KBM-7 (cell line): ENCODE results near the gene TEDC2.
A peak's percentile ranks its signal among the peaks of the same experiment; 100 is the strongest.
"Not testable (repeated sequence)": the region's sequence is repeated elsewhere in the genome, so short reads cannot be mapped to it uniquely, and the experiment has no call there.

Experiments
- DNase-seq: peaks from one replicate; pipeline ENCODE4 v3.0.0-alpha.2; 2015
- in situ Hi-C: fragments of 300-500 bp; cut with MboI; formaldehyde crosslinking; loops from 2 replicates; pipeline ENCODE4 v1.14.3; 2020; ENCODE audit warnings: low sequenced_read_pairs, low pct_unique_long_range_greater_than_20kb, mixed read lengths

The TEDC2 gene

GRCh38 chr16:2436110-2436509, 23.8 kb upstream of the TEDC2 start:
- in situ Hi-C loops, result no loop called here
- DNase-seq, result no peak

DNA sequence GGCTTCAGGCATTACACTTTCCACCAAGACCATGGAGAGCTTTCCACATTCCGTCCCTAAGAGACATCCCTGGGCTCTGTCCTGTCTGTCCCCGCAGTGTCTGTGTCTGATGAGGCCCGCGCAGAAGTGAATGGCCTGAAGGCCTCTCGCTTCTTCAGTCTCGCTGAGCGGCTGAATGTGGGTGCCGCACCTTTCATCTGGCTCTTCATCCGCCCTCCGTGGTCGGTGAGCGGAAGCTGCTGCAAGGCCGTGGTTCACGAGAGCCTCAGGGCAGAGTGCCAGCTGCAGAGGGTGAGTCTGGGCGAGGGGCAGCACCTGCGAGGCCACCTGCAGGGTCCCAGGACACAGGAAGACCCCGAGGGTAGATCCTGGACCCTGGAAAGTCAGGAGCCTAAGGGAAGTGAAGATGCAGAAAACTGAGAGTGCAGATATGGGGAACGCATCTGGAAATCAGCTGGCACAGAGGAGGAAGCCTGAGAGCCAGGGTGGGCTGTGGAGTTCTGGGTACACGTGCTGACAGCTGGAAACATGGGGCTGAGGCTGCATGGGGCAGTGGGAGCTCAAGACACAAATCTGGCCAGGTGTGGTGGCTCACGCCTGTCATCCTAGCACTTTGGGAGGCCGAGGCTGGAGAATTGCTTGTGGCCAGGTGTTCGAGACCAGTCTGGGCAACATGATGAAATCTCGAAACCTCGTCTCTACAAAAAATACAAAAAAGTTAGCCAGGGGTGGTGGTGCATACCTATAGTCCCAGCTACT, 22.7 kb upstream of the TEDC2 start:
- in situ Hi-C loops, result no loop called here
- DNase-seq, result no peak

GRCh38 chr16:2438121-2438520, 21.8 kb upstream of the TEDC2 start:
- in situ Hi-C loops, result no loop called here

GRCh38 chr16:2439598-2439997, 20.3 kb upstream of the TEDC2 start:
- in situ Hi-C loops, result no loop called here
- no peak for DNase-seq

More at GRCh38 chr16:2438121-2438520, 21.8 kb upstream of the TEDC2 start:
- no peak for DNase-seq

GRCh38 chr16:2441143-2441804, 18.6 kb upstream of the TEDC2 start:
- in situ Hi-C loops, result not testable (repeated sequence)
- DNase-seq, result peak; percentile 37

- DNase-seq, result no peak
- in situ Hi-C loops, result no loop called here
These were observed 16.4 kb upstream of the TEDC2 start for GRCh38 chr16:2443555-2443954.

GRCh38 chr16:2447920-2448583, 11.9 kb upstream of the TEDC2 start:
- in situ Hi-C loops, result no loop called here
- no peak for DNase-seq

DNA sequence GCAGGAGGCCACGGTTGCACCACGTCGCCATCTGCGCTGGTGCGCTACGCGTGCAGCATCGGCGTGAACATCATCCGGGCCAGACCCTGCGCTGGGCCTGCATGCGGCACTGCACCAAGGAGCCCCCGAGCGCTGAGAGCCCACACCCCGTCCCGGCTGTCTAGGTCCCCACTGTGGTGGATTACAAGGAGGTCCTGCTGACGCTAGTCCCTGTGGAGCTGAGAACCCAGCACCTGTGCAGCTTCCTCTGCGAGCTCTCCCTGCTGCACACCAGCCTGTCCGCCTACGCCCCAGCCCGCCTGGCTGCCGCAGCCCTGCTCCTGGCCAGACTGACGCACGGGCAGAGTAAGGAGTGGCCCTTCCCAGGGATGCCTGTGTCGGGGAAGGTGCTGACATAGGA, 10.8 kb upstream of the TEDC2 start:
- no peak for DNase-seq
- in situ Hi-C loops, result no loop called here

- DNase-seq, result no peak
- in situ Hi-C loops, result no loop called here
These were observed 9.4 kb upstream of the TEDC2 start for GRCh38 chr16:2450535-2450934.

- in situ Hi-C loops, result no loop called here
- no peak for DNase-seq
These were observed 8.9 kb upstream of the TEDC2 start for GRCh38 chr16:2450975-2451381.

DNA sequence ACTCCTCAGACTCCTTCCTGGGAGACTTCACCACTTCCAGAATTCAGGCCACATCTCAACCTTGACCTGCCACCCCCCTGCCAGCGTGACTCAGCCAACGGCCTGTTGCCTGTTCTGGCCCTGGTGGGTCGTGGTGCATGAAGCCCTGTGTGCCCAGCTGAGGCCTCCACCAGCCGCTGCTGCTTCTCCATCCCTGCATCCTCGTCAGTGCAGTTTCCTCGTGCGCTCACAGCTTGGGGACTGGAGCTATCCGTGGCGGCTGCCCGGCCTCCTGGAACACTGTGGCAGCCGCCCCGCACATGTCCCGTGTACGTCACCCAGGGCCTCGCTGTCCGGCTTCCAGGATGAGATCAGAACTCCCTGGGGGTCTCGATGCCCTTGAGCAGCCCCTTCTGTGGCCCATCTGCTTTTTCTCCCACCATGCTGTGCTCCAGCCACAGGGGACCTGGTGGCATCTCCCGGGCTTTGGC, 8.0 kb upstream of the TEDC2 start:
- in situ Hi-C loops, result no loop called here
- DNase-seq, result no peak

DNA sequence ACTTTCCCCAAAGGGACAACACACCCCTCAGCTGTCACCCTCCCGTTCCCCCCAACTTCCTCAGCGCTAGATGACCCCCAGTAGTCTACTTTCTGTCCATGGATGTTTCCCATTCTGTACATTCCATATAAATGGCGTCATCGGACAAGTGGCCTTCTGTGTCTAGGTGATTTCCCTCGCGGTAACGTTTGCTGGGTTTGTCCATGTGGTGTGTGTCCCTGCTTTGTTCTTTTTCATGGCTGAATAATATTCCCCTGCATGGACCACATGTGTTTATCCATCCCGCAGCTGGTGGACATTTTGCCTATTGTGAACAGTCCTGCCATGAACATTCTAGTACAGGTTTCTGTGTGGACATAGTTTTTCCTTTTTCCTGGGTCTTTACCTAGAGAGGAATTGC, 7.3 kb upstream of the TEDC2 start:
- in situ Hi-C loops, result no loop called here

DNA sequence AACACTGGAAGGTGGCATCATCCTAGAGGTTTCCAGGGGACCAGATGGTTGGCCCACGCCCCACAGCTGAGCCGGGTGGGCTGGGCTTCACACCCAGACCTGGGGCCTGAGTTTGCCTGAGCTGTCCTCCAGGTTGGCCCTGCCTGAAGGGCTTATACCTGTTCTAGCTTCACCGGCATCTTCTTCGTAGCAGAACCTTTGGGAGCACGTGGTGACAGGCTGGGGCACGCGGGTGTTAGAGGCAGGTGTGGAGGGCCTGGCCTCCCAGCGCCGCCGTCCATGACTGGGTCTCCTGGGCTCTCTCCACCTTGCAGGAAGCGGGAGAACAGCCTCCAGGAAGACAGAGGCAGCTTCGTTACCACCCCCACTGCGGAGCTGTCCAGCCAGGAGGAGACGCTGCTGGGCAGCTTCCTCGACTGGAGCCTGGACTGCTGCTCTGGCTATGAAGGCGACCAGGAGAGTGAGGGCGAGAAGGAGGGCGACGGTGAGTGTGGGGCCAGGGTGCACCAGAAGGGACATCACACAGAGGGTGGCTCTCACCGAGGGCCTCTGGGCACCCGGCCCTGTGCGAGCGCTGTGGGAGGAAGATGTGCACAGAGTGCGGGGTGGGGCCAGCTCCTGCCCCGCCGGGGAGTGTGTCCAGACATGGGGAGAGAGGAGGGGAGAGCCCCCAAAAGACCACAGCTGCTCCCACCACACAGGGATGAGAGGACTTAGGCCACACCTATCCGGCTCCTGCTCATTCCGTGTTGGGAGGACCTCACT, 4.6 kb upstream of the TEDC2 start:
- DNase-seq, result no peak
- in situ Hi-C loops, result no loop called here

More for the DNA sequence above, 7.3 kb upstream of the TEDC2 start:
- no peak for DNase-seq

DNA sequence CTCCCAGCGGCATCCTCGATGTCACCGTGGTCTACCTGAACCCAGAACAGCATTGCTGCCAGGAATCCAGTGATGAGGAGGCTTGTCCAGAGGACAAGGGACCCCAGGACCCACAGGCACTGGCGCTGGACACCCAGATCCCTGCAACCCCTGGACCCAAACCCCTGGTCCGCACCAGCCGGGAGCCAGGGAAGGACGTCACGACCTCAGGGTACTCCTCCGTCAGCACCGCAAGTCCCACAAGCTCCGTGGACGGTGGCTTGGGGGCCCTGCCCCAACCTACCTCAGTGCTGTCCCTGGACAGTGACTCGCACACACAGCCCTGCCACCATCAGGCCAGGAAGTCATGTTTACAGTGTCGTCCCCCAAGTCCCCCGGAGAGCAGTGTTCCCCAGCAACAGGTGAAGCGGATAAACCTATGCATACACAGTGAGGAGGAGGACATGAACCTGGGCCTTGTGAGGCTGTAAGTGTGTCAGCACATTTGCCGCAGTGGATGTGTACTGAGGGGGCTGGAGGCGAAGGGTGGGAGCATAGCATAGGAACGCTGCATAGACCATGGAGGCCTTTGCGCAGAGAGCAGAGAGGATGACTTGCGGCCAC, 3.3 kb upstream of the TEDC2 start:
- in situ Hi-C loops, result no loop called here

GRCh38 chr16:2457267-2457666, 2.6 kb upstream of the TEDC2 start:
- no peak for DNase-seq
- in situ Hi-C loops, result no loop called here

More for the DNA sequence above, 3.3 kb upstream of the TEDC2 start:
- no peak for DNase-seq

- no peak for DNase-seq
- in situ Hi-C loops, result no loop called here
These were observed 2.0 kb upstream of the TEDC2 start for GRCh38 chr16:2457946-2458345.

GRCh38 chr16:2458887-2459646, 842 bp upstream of the TEDC2 start:
- in situ Hi-C loops, result no loop called here

DNA sequence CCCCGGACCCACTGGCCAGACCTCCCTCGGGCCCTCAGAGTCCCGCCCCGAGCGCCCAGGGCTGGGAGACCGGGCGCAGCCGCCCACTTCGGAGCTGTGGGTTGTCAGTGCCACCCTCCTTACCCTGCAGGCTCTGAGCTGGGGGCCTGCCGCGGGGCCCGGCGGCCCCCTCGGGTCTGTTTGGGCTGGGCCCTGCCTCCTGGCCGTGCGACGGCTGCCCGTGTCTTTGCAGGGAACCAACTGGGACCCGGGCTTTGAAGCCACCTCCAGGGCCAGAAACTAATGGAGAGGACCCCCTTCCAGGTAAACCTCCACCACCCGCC, 443 bp downstream of the TEDC2 start:
- in situ Hi-C loops, result no loop called here
- DNase-seq, result no peak

More at GRCh38 chr16:2458887-2459646, 842 bp upstream of the TEDC2 start:
- DNase-seq, result no peak

DNA sequence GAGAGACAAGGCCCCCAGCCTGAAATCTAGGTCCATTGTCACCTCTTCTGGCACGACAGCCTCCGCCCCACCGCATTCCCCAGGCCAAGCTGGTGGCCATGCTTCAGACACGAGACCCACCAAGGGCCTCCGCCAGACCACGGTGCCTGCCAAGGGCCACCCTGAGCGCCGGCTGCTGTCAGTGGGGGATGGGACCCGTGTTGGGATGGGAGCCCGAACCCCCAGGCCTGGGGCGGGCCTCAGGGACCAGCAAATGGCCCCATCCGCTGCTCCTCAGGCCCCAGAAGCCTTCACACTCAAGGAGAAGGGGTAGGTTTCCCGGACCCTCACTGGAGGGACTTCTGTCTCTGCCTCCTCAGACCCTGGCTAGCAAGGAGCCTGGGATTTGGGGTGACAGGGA, 1.0 kb downstream of the TEDC2 start:
- no peak for DNase-seq
- in situ Hi-C loops, result no loop called here
